GM12878 (cell line): ENCODE results near the gene MEIOC. TPM values are rescaled to one million over a fixed set of nuclear protein-coding genes. Genes with fewer than 3 reads are reported as not detected.
A peak's percentile ranks its signal among the peaks of the same experiment; 100 is the strongest.

Source experiments
- EED ChIP-seq: sonication (generic); IDR thresholded peaks from 2 replicates; pipeline ENCODE4 v1.6.1; 2016; ENCODE audit warnings: antibody characterized with exemption, low read depth
- IKZF2 ChIP-seq, 2 experiments: fragments of 450-650 bp; IDR thresholded peaks; 2 replicates each; pipeline ENCODE4 v1.6.1; 2017; ENCODE audit warnings: mild to moderate bottlenecking in 2 of 2, moderate library complexity in 2 of 2
- IRF3 ChIP-seq: fragments of 450-650 bp; IDR thresholded peaks from 2 replicates; pipeline ENCODE4 v1.6.1; 2014; ENCODE audit warnings: mild to moderate bottlenecking
- MEF2B ChIP-seq: fragments of 450-650 bp; IDR thresholded peaks from 2 replicates; pipeline ENCODE4 v1.6.1; 2018; ENCODE audit warnings: mild to moderate bottlenecking, moderate library complexity; ENCODE audit not compliant: partially characterized antibody, poor library complexity, severe bottlenecking
- MYC ChIP-seq: IDR thresholded peaks from 2 replicates; pipeline ENCODE4 v1.6.1; 2011; ENCODE audit warnings: mild to moderate bottlenecking, low read length, moderate library complexity, inconsistent platforms; ENCODE audit not compliant: insufficient read depth, insufficient replicate concordance, insufficient read length, severe bottlenecking
- POLR2AphosphoS2 ChIP-seq: IDR thresholded peaks from 2 replicates; pipeline ENCODE4 v1.6.1; 2011; ENCODE audit warnings: low read depth, mild to moderate bottlenecking, low read length, improper control_type of control experiment, moderate library complexity
- PRDM15 ChIP-seq: fragments of 450-650 bp; formaldehyde crosslinking; IDR thresholded peaks from 2 replicates; pipeline ENCODE4 v1.4.0; 2020; ENCODE audit warnings: mild to moderate bottlenecking, moderate library complexity
- RUNX3 ChIP-seq: IDR thresholded peaks from 2 replicates; pipeline ENCODE4 v1.6.1; 2012; ENCODE audit warnings: low read length, inconsistent platforms
- SMAD1 ChIP-seq: fragments of 450-650 bp; IDR thresholded peaks from 2 replicates; pipeline ENCODE4 v1.6.1; 2018; ENCODE audit warnings: mild to moderate bottlenecking, low read depth; ENCODE audit not compliant: partially characterized antibody
- SMC3 ChIP-seq: IDR thresholded peaks from 2 replicates; pipeline ENCODE4 v1.6.1; 2011; ENCODE audit warnings: low read length, improper control_type of control experiment, borderline replicate concordance
- SREBF2 ChIP-seq: IDR thresholded peaks from 2 replicates; pipeline ENCODE4 v1.6.1; 2012; ENCODE audit warnings: mild to moderate bottlenecking, low read length
- STAT1 ChIP-seq: fragments of 450-650 bp; conservative IDR thresholded peaks from 2 replicates; pipeline ENCODE4 v1.6.1; 2014; ENCODE audit warnings: antibody characterized with exemption, mild to moderate bottlenecking
- TCF3 ChIP-seq: IDR thresholded peaks from 2 replicates; pipeline ENCODE4 v1.6.1; 2012; ENCODE audit warnings: low read depth, mild to moderate bottlenecking, low read length, borderline replicate concordance; ENCODE audit not compliant: insufficient read depth
- USF2 ChIP-seq: IDR thresholded peaks from 2 replicates; pipeline ENCODE4 v1.6.1; 2011; ENCODE audit warnings: low read depth, low read length, improper control_type of control experiment, borderline replicate concordance
- ZNF217 ChIP-seq: fragments of 450-650 bp; IDR thresholded peaks from 2 replicates; pipeline ENCODE4 v1.6.1; 2017; ENCODE audit warnings: antibody characterized with exemption, mild to moderate bottlenecking
- polyA plus RNA-seq, 11 experiments: library from polyadenylated mRNA; depleted of rRNA in 4 of 11; unstranded in 6 of 11; stranded (reverse) in 5 of 11; fragments of >200 nt; fragmentation: Nextera tagmentation in 4 of 11; fragmentation: Illumina TruSeq in 1 of 11; extraction: Ambion mirVana in 4 of 11; extraction: Trizol in 1 of 11; gene quantifications; 1 replicate in 1 of 11; 2 replicates in 10 of 11; pipeline versions ENCODE4 v1.2.1 to v1.2.3, GENCODE V29; 2011 to 2016; ENCODE audit warnings: inconsistent platforms in 2 of 11, missing spikeins in 2 of 11, low read depth in 1 of 11
- total RNA-seq, 4 experiments: library from RNA; depleted of rRNA in 3 of 4; stranded (reverse); fragments of >200 nt in 3 of 4; fragmentation: Illumina TruSeq in 1 of 4; extraction: Trizol in 1 of 4; gene quantifications; 2 replicates each; pipeline versions ENCODE4 v1.2.1 to v1.2.3, GENCODE V29; 2013 to 2021
- TF ChIP-seq, protein P1 (sequence below): fragments of 450-650 bp; IDR thresholded peaks from 2 replicates; pipeline ENCODE4 v1.6.1; 2017; ENCODE audit warnings: low read depth, mild to moderate bottlenecking, moderate library complexity
- TF ChIP-seq, protein P2 (sequence below): fragments of 450-650 bp; IDR thresholded peaks from 2 replicates; pipeline ENCODE4 v1.6.1; 2017; ENCODE audit warnings: borderline replicate concordance

MEIOC gene
- total and polyA plus RNA-seq, 10 of the 15 experiments (the other 5 are each of a cell fraction or from before 2014, with no cell fraction given) = 0.01 to 0.48 (median 0.12) TPM; not detected in 4

DNA sequence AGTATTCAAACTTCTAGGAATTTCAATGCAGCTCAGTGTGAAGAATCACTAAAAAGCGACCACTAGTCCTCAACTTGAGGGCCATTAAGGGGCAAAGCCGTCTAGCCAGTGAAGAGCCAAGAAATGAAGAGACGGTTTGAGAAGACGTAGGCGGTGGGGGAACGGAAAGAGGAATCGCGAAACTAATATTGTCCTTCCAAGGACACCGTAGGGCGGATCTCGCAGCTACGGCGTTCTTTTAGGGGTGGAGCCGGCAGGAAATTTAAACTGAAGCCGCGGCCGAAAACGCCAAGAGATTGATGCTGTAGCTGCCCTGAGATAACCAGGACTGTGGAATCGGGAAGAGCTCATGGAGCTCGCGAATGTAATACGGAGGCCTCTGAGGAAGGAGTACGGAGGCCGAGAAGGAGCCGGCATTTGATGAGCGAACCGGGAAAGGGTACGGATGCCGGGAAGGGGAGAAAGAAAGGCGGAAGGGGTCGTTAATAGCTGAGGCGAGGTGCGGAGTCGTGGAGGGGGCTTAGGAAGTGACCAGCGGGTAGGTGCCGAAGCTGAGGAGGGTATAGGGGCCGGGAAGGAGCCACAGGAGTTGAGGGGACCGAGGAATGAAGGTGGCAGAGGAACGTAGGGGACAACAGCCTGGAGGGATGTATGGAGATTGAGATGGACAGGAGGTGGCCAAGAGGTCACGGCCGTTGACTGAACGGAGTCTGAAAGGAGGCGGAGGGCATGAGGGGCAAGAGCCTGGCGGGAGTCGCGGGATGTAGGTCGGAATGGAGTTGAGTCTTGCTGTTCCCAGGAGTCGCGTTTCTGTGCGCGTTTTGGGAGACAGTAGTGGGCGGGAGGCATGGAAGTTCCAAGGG is 52.4 kb downstream of the MEIOC start, which contains the start of gene DBF4B (continued):
- TF ChIP-seq, protein P1, sequence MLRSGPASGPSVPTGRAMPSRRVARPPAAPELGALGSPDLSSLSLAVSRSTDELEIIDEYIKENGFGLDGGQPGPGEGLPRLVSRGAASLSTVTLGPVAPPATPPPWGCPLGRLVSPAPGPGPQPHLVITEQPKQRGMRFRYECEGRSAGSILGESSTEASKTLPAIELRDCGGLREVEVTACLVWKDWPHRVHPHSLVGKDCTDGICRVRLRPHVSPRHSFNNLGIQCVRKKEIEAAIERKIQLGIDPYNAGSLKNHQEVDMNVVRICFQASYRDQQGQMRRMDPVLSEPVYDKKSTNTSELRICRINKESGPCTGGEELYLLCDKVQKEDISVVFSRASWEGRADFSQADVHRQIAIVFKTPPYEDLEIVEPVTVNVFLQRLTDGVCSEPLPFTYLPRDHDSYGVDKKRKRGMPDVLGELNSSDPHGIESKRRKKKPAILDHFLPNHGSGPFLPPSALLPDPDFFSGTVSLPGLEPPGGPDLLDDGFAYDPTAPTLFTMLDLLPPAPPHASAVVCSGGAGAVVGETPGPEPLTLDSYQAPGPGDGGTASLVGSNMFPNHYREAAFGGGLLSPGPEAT = peak; percentile 98
- TF ChIP-seq IKZF2 (IDR thresholded peaks at IDR 0.05) (peak; percentile 21 to 60; a peak in 1 of 4 replicates), USF2 (no peak), SMAD1 (no peak), SREBF2 (no peak), SMC3 (no peak), RUNX3 (peak; percentile 44; the same call in 1 of the 2 replicates), IRF3 (no peak), PRDM15 (CRISPR knock-in tag) (no peak), MEF2B (no peak), STAT1 (no peak), ZNF217 (no peak), EED (0 out of 2 replicates have a peak, but pooled peaks have one; percentile 13), POLR2AphosphoS2 (0 out of 2 replicates have a peak, but pooled peaks have one; percentile 47), TCF3 (no peak), MYC (no peak)
- TF ChIP-seq, protein P2, sequence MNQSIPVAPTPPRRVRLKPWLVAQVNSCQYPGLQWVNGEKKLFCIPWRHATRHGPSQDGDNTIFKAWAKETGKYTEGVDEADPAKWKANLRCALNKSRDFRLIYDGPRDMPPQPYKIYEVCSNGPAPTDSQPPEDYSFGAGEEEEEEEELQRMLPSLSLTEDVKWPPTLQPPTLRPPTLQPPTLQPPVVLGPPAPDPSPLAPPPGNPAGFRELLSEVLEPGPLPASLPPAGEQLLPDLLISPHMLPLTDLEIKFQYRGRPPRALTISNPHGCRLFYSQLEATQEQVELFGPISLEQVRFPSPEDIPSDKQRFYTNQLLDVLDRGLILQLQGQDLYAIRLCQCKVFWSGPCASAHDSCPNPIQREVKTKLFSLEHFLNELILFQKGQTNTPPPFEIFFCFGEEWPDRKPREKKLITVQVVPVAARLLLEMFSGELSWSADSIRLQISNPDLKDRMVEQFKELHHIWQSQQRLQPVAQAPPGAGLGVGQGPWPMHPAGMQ = no peak
